ENCODE measurements around the gene LTBP4. TPM values are rescaled to one million over a fixed set of nuclear protein-coding genes. Genes with fewer than 3 reads are reported as not detected.

LTBP4 gene
- polyA plus RNA-seq, 1 of the 3 experiments (the other 2 are of a cell fraction): 24.8 TPM

DNA sequence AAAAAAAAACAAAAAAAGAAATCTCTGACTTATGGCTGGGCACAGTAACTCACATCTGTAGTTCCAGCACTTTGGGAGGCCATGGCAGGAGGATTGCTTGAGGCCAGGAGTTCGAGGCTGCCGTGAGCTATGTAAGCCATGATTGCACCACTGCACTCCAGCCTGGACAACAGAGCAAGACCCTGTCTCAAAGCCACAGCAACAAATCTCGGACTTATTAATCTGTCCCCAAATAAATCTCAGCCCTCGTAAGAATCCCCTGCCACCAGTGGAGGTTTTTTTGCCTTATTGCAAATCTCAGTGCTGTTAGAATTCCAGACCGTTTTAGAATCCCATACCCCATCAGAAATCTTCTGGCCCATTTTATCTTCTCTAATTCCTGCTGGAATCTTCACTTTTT lies 19.6 kb upstream of the LTBP4 start:
- no peak overlapping the region for H2AFZ ChIP-seq (ENCODE audit: low read depth)
- ChIA-PET POLR2A (no interaction called here), CTCF (no interaction called here)
- H3K27ac ChIP-seq (ENCODE audit: low read depth in 2 of 2, low read length in 1 of 2): no peak overlapping the region
- no peaks in the 10 kb centered on the region for H3K9me2 ChIP-seq
- no peak overlapping the region for H3K4me3 ChIP-seq (ENCODE audit: low read depth in 2 of 2, low read length in 1 of 2)
- WGBS (ENCODE audit: low lambda C conversion rate): 97% methylated on average over 5 of the region's 5 CpGs
- no peak for TF ChIP-seq MEF2A (IDR thresholded peaks at IDR 0.05; ENCODE audit: borderline replicate concordance, low read depth)
- TF ChIP-seq YY1 (IDR thresholded peaks at IDR 0.05; ENCODE audit: low read depth): no peak
- TF ChIP-seq EP300 (IDR thresholded peaks at IDR 0.05; ENCODE audit: borderline replicate concordance in 1 of 2, low read depth in 1 of 2, low read length in 1 of 2): no peak
- no peak for TF ChIP-seq TAF1 (IDR thresholded peaks at IDR 0.05; ENCODE audit: borderline replicate concordance, low read depth, low read length)
- no peak for TF ChIP-seq NFIC (IDR thresholded peaks at IDR 0.05; ENCODE audit: borderline replicate concordance)
- TF ChIP-seq FOXJ3 (CRISPR knock-in tag; IDR thresholded peaks at IDR 0.05): no peak
- TF ChIP-seq JUND (IDR thresholded peaks at IDR 0.05): no peak
- peaks cover 5 to 21% of the 10 kb centered on the region in 2 experiments for H3K36me3 ChIP-seq (replicated peaks in 1 of 2; ENCODE audit: control insufficient read depth in 1 of 2, insufficient read depth in 2 of 2, low read length in 1 of 2)
- DNase-seq: no peak
- H3K79me2 ChIP-seq (ENCODE audit: insufficient read depth): no peaks in the 10 kb centered on the region
- H3K27me3 ChIP-seq (ENCODE audit: insufficient read depth): no peaks in the 10 kb centered on the region
- H4K20me1 ChIP-seq (ENCODE audit: insufficient read depth): no peaks in the 10 kb centered on the region
- H3F3A ChIP-seq (replicated peaks; ENCODE audit: insufficient read depth): peaks cover 9% of the 10 kb centered on the region
- no peak overlapping the region for H3K4me2 ChIP-seq
- no peaks in the 10 kb centered on the region for H3K9me3 ChIP-seq
- H3K4me1 ChIP-seq (ENCODE audit: control insufficient read depth in 1 of 2, insufficient read depth in 2 of 2, low read depth in 1 of 2, low read length in 1 of 2): peaks cover 4 to 7% of the 10 kb centered on the region in 2 experiments; a peak in 2 of 4 replicates
- H3K9ac ChIP-seq: no peak overlapping the region

DNA sequence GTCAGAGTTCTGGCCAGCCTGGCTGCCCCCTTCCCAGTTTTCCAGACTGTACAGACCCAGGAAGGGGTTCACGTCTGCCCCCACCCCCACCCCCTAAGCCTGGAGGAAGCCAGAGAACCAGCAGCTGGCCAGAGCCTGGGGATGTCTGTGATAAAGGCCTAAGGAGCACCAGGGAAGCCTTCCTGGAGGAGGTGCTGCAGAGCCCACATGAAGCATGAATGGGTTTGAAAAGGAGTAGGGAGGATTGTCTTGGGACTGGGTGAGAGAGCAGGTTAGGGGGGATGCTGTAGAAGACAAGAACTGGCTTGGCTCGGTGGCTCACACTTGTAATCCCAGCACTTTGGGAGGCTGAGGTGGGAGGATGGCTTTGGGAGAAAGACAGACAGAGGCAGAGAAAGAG lies 18.7 kb upstream of the LTBP4 start:
- Histone ChIP-seq H3K27me3 (ENCODE audit: insufficient read depth) (no peaks in the 10 kb centered on the region), H2AFZ (ENCODE audit: low read depth) (no peak overlapping the region), H3F3A (replicated peaks; ENCODE audit: insufficient read depth) (peaks cover 8% of the 10 kb centered on the region), H3K9ac (no peak overlapping the region), H3K9me2 (no peaks in the 10 kb centered on the region), H3K36me3 (replicated peaks in 1 of 2; ENCODE audit: control insufficient read depth in 1 of 2, insufficient read depth in 2 of 2, low read length in 1 of 2) (peaks cover 5 to 29% of the 10 kb centered on the region in 2 experiments), H3K4me2 (no peak overlapping the region), H3K4me1 (ENCODE audit: control insufficient read depth in 1 of 2, insufficient read depth in 2 of 2, low read depth in 1 of 2, low read length in 1 of 2) (peaks cover 4 to 5% of the 10 kb centered on the region in 2 experiments; a peak in 2 of 4 replicates), H4K20me1 (ENCODE audit: insufficient read depth) (no peaks in the 10 kb centered on the region), H3K27ac (ENCODE audit: low read depth in 2 of 2, low read length in 1 of 2) (no peak overlapping the region), H3K79me2 (ENCODE audit: insufficient read depth) (no peaks in the 10 kb centered on the region), H3K9me3 (no peaks in the 10 kb centered on the region), H3K4me3 (ENCODE audit: low read depth in 2 of 2, low read length in 1 of 2) (no peak overlapping the region)
- POLR2A ChIA-PET: no interaction called here
- 94% methylated on average over 1 of the region's 2 CpGs for WGBS (ENCODE audit: low lambda C conversion rate)
- TF ChIP-seq, protein P1, sequence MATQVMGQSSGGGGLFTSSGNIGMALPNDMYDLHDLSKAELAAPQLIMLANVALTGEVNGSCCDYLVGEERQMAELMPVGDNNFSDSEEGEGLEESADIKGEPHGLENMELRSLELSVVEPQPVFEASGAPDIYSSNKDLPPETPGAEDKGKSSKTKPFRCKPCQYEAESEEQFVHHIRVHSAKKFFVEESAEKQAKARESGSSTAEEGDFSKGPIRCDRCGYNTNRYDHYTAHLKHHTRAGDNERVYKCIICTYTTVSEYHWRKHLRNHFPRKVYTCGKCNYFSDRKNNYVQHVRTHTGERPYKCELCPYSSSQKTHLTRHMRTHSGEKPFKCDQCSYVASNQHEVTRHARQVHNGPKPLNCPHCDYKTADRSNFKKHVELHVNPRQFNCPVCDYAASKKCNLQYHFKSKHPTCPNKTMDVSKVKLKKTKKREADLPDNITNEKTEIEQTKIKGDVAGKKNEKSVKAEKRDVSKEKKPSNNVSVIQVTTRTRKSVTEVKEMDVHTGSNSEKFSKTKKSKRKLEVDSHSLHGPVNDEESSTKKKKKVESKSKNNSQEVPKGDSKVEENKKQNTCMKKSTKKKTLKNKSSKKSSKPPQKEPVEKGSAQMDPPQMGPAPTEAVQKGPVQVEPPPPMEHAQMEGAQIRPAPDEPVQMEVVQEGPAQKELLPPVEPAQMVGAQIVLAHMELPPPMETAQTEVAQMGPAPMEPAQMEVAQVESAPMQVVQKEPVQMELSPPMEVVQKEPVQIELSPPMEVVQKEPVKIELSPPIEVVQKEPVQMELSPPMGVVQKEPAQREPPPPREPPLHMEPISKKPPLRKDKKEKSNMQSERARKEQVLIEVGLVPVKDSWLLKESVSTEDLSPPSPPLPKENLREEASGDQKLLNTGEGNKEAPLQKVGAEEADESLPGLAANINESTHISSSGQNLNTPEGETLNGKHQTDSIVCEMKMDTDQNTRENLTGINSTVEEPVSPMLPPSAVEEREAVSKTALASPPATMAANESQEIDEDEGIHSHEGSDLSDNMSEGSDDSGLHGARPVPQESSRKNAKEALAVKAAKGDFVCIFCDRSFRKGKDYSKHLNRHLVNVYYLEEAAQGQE (IDR thresholded peaks at IDR 0.05; ENCODE audit: low read depth, low read length): no peak
- TF ChIP-seq RFX5 (IDR thresholded peaks at IDR 0.05; ENCODE audit: low read length) (no peak), TAF1 (IDR thresholded peaks at IDR 0.05; ENCODE audit: borderline replicate concordance, low read depth, low read length) (no peak), SMC3 (IDR thresholded peaks at IDR 0.05; ENCODE audit: low read depth, low read length) (no peak), TCF12 (IDR thresholded peaks at IDR 0.05) (no peak), RXRA (IDR thresholded peaks at IDR 0.05; ENCODE audit: borderline replicate concordance, low read depth) (no peak), POLR2AphosphoS5 (IDR thresholded peaks at IDR 0.05; ENCODE audit: low read depth, low read length) (no peak), TEAD4 (IDR thresholded peaks at IDR 0.05; ENCODE audit: borderline replicate concordance, insufficient read depth) (no peak), NFIC (IDR thresholded peaks at IDR 0.05; ENCODE audit: borderline replicate concordance) (no peak), EP300 (IDR thresholded peaks at IDR 0.05; ENCODE audit: borderline replicate concordance in 1 of 2, low read depth in 1 of 2, low read length in 1 of 2) (no peak), GATA2 (CRISPR knock-in tag; IDR thresholded peaks at IDR 0.05) (no peak)
- TF ChIP-seq, protein P2, sequence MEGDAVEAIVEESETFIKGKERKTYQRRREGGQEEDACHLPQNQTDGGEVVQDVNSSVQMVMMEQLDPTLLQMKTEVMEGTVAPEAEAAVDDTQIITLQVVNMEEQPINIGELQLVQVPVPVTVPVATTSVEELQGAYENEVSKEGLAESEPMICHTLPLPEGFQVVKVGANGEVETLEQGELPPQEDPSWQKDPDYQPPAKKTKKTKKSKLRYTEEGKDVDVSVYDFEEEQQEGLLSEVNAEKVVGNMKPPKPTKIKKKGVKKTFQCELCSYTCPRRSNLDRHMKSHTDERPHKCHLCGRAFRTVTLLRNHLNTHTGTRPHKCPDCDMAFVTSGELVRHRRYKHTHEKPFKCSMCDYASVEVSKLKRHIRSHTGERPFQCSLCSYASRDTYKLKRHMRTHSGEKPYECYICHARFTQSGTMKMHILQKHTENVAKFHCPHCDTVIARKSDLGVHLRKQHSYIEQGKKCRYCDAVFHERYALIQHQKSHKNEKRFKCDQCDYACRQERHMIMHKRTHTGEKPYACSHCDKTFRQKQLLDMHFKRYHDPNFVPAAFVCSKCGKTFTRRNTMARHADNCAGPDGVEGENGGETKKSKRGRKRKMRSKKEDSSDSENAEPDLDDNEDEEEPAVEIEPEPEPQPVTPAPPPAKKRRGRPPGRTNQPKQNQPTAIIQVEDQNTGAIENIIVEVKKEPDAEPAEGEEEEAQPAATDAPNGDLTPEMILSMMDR (IDR thresholded peaks at IDR 0.05): no peak
- TF ChIP-seq, protein P3, sequence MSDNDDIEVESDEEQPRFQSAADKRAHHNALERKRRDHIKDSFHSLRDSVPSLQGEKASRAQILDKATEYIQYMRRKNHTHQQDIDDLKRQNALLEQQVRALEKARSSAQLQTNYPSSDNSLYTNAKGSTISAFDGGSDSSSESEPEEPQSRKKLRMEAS (IDR thresholded peaks at IDR 0.05; ENCODE audit: low read depth): no peak
- TF ChIP-seq, protein P4, sequence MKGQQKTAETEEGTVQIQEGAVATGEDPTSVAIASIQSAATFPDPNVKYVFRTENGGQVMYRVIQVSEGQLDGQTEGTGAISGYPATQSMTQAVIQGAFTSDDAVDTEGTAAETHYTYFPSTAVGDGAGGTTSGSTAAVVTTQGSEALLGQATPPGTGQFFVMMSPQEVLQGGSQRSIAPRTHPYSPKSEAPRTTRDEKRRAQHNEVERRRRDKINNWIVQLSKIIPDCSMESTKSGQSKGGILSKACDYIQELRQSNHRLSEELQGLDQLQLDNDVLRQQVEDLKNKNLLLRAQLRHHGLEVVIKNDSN (IDR thresholded peaks at IDR 0.05; ENCODE audit: borderline replicate concordance, low read depth): no peak
- TF ChIP-seq, protein P5, sequence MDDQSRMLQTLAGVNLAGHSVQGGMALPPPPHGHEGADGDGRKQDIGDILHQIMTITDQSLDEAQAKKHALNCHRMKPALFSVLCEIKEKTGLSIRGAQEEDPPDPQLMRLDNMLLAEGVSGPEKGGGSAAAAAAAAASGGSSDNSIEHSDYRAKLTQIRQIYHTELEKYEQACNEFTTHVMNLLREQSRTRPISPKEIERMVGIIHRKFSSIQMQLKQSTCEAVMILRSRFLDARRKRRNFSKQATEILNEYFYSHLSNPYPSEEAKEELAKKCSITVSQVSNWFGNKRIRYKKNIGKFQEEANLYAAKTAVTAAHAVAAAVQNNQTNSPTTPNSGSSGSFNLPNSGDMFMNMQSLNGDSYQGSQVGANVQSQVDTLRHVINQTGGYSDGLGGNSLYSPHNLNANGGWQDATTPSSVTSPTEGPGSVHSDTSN (IDR thresholded peaks at IDR 0.05): no peak
- CTCF ChIA-PET: interaction anchor here (0.7 kb wide), 1 partner anchor 52 kb away, joined by 3 read pairs; no protein-coding TSS in a partner anchor
- DNase-seq: no peak
